ENCODE results near the gene DMXL1. TPM values are rescaled to one million over a fixed set of nuclear protein-coding genes. Genes with fewer than 3 reads are reported as not detected.

The DMXL1 gene
- total and polyA plus RNA-seq, 2 experiments from 2014 or later, result 28.4 to 41.7 TPM

DNA sequence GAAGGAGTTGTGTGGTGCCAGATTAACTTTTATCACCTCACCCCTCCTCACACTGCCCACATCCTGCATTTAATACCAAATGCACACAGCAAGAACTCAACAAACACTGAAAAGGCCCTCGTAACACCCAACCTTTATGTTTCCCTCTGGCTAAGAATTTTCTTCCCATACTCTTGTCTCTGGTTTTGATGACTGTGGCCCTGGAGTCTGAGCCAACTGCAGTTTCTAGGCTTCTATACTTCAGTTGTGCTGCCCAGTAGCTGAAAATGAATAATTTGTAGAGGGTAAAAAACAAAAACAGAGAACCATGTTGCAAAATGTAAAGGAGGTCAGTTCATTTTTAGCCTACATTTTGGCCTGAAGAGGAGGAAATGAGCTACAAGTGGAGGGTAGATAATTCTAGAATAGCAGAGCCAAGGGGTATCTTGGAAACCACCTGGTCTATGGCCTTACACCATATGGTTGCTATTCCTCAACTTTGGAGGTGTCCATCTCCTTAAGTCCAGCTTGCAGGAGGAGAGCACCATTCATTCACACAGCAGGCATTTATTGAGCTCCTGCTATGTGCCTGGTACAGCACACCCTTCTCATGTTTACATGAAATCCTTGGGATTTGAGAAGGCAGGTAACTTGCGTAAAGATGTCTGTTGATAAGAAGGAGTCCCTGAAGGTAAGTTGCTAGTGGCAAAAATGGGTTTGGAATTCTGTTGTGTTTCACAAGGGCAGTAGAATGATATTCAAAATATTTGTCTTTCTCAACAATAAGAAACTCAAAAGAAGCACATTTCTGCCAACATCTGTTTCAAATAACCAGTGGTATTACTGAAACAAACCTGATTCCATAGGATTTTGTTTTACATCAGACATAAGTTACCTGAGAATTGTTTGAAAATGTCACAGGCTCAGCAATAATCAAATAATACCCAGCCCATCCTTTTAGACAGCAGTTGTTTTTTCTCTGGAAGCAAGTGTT is 201.2 kb downstream of the DMXL1 start (continued):
- TF ChIP-seq, protein P1, sequence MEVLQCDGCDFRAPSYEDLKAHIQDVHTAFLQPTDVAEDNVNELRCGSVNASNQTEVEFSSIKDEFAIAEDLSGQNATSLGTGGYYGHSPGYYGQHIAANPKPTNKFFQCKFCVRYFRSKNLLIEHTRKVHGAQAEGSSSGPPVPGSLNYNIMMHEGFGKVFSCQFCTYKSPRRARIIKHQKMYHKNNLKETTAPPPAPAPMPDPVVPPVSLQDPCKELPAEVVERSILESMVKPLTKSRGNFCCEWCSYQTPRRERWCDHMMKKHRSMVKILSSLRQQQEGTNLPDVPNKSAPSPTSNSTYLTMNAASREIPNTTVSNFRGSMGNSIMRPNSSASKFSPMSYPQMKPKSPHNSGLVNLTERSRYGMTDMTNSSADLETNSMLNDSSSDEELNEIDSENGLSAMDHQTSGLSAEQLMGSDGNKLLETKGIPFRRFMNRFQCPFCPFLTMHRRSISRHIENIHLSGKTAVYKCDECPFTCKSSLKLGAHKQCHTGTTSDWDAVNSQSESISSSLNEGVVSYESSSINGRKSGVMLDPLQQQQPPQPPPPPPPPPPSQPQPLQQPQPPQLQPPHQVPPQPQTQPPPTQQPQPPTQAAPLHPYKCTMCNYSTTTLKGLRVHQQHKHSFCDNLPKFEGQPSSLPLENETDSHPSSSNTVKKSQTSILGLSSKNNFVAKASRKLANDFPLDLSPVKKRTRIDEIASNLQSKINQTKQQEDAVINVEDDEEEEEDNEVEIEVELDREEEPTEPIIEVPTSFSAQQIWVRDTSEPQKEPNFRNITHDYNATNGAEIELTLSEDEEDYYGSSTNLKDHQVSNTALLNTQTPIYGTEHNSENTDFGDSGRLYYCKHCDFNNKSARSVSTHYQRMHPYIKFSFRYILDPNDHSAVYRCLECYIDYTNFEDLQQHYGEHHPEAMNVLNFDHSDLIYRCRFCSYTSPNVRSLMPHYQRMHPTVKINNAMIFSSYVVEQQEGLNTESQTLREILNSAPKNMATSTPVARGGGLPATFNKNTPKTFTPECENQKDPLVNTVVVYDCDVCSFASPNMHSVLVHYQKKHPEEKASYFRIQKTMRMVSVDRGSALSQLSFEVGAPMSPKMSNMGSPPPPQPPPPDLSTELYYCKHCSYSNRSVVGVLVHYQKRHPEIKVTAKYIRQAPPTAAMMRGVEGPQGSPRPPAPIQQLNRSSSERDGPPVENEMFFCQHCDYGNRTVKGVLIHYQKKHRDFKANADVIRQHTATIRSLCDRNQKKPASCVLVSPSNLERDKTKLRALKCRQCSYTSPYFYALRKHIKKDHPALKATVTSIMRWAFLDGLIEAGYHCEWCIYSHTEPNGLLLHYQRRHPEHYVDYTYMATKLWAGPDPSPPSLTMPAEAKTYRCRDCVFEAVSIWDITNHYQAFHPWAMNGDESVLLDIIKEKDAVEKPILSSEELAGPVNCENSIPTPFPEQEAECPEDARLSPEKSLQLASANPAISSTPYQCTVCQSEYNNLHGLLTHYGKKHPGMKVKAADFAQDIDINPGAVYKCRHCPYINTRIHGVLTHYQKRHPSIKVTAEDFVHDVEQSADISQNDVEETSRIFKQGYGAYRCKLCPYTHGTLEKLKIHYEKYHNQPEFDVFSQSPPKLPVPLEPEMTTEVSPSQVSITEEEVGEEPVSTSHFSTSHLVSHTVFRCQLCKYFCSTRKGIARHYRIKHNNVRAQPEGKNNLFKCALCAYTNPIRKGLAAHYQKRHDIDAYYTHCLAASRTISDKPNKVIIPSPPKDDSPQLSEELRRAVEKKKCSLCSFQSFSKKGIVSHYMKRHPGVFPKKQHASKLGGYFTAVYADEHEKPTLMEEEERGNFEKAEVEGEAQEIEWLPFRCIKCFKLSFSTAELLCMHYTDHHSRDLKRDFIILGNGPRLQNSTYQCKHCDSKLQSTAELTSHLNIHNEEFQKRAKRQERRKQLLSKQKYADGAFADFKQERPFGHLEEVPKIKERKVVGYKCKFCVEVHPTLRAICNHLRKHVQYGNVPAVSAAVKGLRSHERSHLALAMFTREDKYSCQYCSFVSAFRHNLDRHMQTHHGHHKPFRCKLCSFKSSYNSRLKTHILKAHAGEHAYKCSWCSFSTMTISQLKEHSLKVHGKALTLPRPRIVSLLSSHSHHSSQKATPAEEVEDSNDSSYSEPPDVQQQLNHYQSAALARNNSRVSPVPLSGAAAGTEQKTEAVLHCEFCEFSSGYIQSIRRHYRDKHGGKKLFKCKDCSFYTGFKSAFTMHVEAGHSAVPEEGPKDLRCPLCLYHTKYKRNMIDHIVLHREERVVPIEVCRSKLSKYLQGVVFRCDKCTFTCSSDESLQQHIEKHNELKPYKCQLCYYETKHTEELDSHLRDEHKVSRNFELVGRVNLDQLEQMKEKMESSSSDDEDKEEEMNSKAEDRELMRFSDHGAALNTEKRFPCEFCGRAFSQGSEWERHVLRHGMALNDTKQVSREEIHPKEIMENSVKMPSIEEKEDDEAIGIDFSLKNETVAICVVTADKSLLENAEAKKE (CRISPR knock-in tag; IDR thresholded peaks at IDR 0.05), result no peak
- TF ChIP-seq, protein P2, sequence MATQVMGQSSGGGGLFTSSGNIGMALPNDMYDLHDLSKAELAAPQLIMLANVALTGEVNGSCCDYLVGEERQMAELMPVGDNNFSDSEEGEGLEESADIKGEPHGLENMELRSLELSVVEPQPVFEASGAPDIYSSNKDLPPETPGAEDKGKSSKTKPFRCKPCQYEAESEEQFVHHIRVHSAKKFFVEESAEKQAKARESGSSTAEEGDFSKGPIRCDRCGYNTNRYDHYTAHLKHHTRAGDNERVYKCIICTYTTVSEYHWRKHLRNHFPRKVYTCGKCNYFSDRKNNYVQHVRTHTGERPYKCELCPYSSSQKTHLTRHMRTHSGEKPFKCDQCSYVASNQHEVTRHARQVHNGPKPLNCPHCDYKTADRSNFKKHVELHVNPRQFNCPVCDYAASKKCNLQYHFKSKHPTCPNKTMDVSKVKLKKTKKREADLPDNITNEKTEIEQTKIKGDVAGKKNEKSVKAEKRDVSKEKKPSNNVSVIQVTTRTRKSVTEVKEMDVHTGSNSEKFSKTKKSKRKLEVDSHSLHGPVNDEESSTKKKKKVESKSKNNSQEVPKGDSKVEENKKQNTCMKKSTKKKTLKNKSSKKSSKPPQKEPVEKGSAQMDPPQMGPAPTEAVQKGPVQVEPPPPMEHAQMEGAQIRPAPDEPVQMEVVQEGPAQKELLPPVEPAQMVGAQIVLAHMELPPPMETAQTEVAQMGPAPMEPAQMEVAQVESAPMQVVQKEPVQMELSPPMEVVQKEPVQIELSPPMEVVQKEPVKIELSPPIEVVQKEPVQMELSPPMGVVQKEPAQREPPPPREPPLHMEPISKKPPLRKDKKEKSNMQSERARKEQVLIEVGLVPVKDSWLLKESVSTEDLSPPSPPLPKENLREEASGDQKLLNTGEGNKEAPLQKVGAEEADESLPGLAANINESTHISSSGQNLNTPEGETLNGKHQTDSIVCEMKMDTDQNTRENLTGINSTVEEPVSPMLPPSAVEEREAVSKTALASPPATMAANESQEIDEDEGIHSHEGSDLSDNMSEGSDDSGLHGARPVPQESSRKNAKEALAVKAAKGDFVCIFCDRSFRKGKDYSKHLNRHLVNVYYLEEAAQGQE (IDR thresholded peaks at IDR 0.05; ENCODE audit: unreplicated experiment), result no peak
- TF ChIP-seq NANOG (IDR thresholded peaks at IDR 0.05; ENCODE audit: borderline replicate concordance), result no peak
- TF ChIP-seq EZH2 (IDR thresholded peaks at IDR 0.05; ENCODE audit: low read depth, unreplicated experiment), result no peak
- TF ChIP-seq, protein P3, sequence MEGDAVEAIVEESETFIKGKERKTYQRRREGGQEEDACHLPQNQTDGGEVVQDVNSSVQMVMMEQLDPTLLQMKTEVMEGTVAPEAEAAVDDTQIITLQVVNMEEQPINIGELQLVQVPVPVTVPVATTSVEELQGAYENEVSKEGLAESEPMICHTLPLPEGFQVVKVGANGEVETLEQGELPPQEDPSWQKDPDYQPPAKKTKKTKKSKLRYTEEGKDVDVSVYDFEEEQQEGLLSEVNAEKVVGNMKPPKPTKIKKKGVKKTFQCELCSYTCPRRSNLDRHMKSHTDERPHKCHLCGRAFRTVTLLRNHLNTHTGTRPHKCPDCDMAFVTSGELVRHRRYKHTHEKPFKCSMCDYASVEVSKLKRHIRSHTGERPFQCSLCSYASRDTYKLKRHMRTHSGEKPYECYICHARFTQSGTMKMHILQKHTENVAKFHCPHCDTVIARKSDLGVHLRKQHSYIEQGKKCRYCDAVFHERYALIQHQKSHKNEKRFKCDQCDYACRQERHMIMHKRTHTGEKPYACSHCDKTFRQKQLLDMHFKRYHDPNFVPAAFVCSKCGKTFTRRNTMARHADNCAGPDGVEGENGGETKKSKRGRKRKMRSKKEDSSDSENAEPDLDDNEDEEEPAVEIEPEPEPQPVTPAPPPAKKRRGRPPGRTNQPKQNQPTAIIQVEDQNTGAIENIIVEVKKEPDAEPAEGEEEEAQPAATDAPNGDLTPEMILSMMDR (conservative IDR thresholded peaks at IDR 0.05; ENCODE audit: low read depth in 2 of 2), result no peak
- no peak for TF ChIP-seq JUNB (IDR thresholded peaks at IDR 0.05; ENCODE audit: unreplicated experiment)
- no peak for TF ChIP-seq EZH2phosphoT487 (IDR thresholded peaks at IDR 0.05; ENCODE audit: unreplicated experiment)
- no peak for TF ChIP-seq STAT1 (IDR thresholded peaks at IDR 0.05; ENCODE audit: unreplicated experiment)
- TF ChIP-seq POLR2AphosphoS5 (IDR thresholded peaks at IDR 0.05; ENCODE audit: low read depth), result no peak
- TF ChIP-seq ZNF114 (CRISPR knock-in tag; IDR thresholded peaks at IDR 0.05), result no peak
